ENCODE results near the gene MGLL. TPM values are rescaled to one million over a fixed set of nuclear protein-coding genes. Genes with fewer than 3 reads are reported as not detected.

The MGLL gene
- total and polyA plus RNA-seq, 9 of the 15 experiments (the other 6 are each of a cell fraction or from before 2014, with no cell fraction given), result 0.12 to 0.32 (median 0.18) TPM; not detected in 6

DNA sequence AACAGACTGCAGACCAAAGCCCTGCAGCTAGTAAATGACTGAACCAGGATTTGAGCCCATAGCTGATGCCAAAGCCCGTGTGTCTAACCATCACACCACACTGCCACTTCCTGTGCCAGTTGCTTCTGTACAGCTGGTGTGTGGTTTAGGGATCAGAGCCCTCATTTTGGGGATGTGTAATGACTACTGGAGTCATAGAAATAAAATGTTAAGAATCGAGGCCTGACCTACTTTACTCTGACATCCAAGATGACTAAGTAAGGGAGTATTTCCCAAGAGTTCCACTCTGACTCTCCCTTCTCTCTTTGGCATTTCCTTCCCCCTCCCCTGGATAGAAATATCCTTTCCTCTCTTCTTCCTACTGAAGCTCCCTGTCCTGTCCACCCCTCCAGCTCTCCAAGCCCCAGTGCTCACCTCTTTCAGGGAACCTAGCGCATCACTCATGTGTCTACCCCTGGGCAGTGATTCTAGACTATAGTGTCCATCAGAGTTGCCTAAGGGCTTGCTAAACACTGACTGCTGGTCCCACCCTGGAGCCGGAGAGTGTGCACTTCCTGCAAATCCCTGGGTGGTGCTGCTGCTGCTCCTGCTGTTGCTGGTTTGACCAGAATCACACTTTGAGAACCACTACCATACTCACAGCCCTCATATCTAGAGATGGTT is 53.8 kb downstream of the MGLL start:
- ChIA-PET POLR2A (no interaction called here), CTCF (ENCODE audit: low intra/inter-chr PET ratio) (no interaction called here)
- peaks cover 11 to 39% of the 10 kb centered on the region in 2 experiments; a peak in 3 of 5 replicates for H3K27me3 ChIP-seq (ENCODE audit: control insufficient read depth in 2 of 2, insufficient read depth in 2 of 2, low read length in 2 of 2)
- H3K4me3 ChIP-seq, result no peak overlapping the region
- no peaks in the 10 kb centered on the region for H3K9me1 ChIP-seq (ENCODE audit: control insufficient read depth, insufficient read depth, low read length)
- H3K36me3 ChIP-seq (ENCODE audit: control insufficient read depth, insufficient read depth, low read length), result no peaks in the 10 kb centered on the region
- intact Hi-C loops (cut with micrococcal nuclease), result no loop called here
- BruUV-seq (replicated peaks), result no TSS peak
- no peak overlapping the region for H3K4me2 ChIP-seq (ENCODE audit: insufficient read depth, low read length)
- DNase-seq (ENCODE audit: extremely low read depth in 1 of 4, low spot score in 3 of 4) (no peak), FAIRE-seq (no peak), ATAC-seq (no peak)
- in situ Hi-C loops (cut with MboI), result no loop called here
- H3K27ac ChIP-seq (ENCODE audit: extremely low read depth, low read depth, low read length), result no peak overlapping the region
- no peaks in the 10 kb centered on the region for H3K9me3 ChIP-seq (replicated peaks; ENCODE audit: control insufficient read depth, insufficient read depth, low read depth, low read length)
- no peaks in the 10 kb centered on the region for H4K20me1 ChIP-seq (replicated peaks; ENCODE audit: control insufficient read depth, insufficient read depth, low read length)
- H3K79me2 ChIP-seq (ENCODE audit: control insufficient read depth, insufficient read depth, low read length), result no peaks in the 10 kb centered on the region
- no peak overlapping the region for H2AFZ ChIP-seq (ENCODE audit: low read depth, low read length)
- no peak overlapping the region for H3K9ac ChIP-seq (ENCODE audit: insufficient read depth in 1 of 2, low read depth in 2 of 2, low read length in 2 of 2)
- H3K4me1 ChIP-seq (replicated peaks in 1 of 2; ENCODE audit: control insufficient read depth in 2 of 2, insufficient read depth in 2 of 2, low read length in 2 of 2), result no peaks in the 10 kb centered on the region; a peak in 1 of 5 replicates
- 0% methylated on average over 3 of the region's 4 CpGs for WGBS (ENCODE audit: insufficient coverage, low coverage, missing lambda C conversion rate)
- TF ChIP-seq HDAC8 (tag; IDR thresholded peaks at IDR 0.05) (no peak), ZNF395 (CRISPR knock-in tag; IDR thresholded peaks at IDR 0.05) (no peak), ETV5 (CRISPR knock-in tag; IDR thresholded peaks at IDR 0.05; ENCODE audit: low read depth) (no peak), CSDE1 (IDR thresholded peaks at IDR 0.05) (no peak), MNT (conservative IDR thresholded peaks at IDR 0.05) (no peak), NFE2 (IDR thresholded peaks at IDR 0.05; ENCODE audit: low read depth) (no peak), ZNF134 (CRISPR knock-in tag; conservative IDR thresholded peaks at IDR 0.05) (no peak), PRDM10 (IDR thresholded peaks at IDR 0.05; ENCODE audit: partially characterized antibody) (no peak), RFX1 (IDR thresholded peaks at IDR 0.05) (no peak), ZNF232 (CRISPR knock-in tag; IDR thresholded peaks at IDR 0.05) (no peak), SNRNP70 (optimal IDR thresholded peaks at IDR 0.05; ENCODE audit: low read depth, low read length) (no peak), SRF (CRISPR knock-in tag; IDR thresholded peaks at IDR 0.05) (no peak), RBM39 (optimal IDR thresholded peaks at IDR 0.05; ENCODE audit: low read depth, low read length) (no peak), KAT2B (IDR thresholded peaks at IDR 0.05; ENCODE audit: low read depth, low read length) (no peak)
- TF ChIP-seq, protein P1, sequence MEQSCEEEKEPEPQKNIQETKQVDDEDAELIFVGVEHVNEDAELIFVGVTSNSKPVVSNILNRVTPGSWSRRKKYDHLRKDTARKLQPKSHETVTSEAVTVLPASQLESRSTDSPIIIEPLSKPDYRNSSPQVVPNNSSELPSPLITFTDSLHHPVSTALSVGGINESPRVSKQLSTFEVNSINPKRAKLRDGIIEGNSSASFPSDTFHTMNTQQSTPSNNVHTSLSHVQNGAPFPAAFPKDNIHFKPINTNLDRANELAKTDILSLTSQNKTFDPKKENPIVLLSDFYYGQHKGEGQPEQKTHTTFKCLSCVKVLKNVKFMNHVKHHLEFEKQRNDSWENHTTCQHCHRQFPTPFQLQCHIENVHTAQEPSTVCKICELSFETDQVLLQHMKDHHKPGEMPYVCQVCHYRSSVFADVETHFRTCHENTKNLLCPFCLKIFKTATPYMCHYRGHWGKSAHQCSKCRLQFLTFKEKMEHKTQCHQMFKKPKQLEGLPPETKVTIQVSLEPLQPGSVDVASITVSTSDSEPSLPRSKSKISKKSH (CRISPR knock-in tag; IDR thresholded peaks at IDR 0.05), result no peak
